Measurements from ENCODE around the gene APBB2.

DNA sequence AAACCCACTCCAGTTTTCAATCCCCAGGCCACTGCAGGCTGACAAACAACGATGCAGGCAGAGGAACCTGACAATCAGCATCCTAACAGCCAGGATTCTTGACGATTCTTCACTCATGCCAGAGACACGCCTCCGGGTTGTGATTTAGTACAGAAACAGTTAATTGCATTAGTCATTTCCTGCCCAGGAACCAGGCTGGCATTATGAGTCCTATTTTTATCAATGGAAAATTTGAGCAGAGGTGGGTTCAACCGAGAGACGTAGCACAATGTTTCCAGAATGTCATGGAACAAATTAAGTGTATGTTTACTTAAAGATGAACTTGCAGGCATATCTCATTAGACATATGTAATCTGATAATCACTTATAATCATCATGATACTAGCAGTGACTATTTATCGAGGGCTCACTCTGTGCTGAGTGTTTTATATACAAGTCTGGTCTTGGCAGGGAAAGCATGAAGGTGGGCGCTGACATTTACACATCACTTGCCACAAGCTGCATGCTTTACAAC, 304.9 kb downstream of the APBB2 start:
- TF ChIP-seq, protein P1, sequence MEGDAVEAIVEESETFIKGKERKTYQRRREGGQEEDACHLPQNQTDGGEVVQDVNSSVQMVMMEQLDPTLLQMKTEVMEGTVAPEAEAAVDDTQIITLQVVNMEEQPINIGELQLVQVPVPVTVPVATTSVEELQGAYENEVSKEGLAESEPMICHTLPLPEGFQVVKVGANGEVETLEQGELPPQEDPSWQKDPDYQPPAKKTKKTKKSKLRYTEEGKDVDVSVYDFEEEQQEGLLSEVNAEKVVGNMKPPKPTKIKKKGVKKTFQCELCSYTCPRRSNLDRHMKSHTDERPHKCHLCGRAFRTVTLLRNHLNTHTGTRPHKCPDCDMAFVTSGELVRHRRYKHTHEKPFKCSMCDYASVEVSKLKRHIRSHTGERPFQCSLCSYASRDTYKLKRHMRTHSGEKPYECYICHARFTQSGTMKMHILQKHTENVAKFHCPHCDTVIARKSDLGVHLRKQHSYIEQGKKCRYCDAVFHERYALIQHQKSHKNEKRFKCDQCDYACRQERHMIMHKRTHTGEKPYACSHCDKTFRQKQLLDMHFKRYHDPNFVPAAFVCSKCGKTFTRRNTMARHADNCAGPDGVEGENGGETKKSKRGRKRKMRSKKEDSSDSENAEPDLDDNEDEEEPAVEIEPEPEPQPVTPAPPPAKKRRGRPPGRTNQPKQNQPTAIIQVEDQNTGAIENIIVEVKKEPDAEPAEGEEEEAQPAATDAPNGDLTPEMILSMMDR (IDR thresholded peaks at IDR 0.05) = no peak
- TF ChIP-seq EZH2 (IDR thresholded peaks at IDR 0.05; ENCODE audit: borderline replicate concordance, insufficient read depth, low read depth, low read length, poor library complexity, severe bottlenecking) = no peak
